HepG2 (cell line): ENCODE results near the gene LDHAL6B.

ENCODE experiments used
- ARID2 ChIP-seq: sonication (generic); formaldehyde crosslinking; IDR thresholded peaks from 2 replicates; pipeline ENCODE4 v1.8.1; 2022; ENCODE audit warnings: mild to moderate bottlenecking, missing genetic modification reagents, borderline replicate concordance
- KLF13 ChIP-seq: sonication (generic); formaldehyde crosslinking; IDR thresholded peaks from 2 replicates; pipeline ENCODE4 v1.4.0; 2020; ENCODE audit warnings: mild to moderate bottlenecking, missing genetic modification reagents
- NCOR1 ChIP-seq: fragments of 200-600 bp; sonication (generic); IDR thresholded peaks from 2 replicates; pipeline ENCODE4 v1.7.0; 2017; ENCODE audit warnings: antibody characterized with exemption, low read length, borderline replicate concordance
- POLR2AphosphoS5 ChIP-seq: IDR thresholded peaks from 2 replicates; pipeline ENCODE4 v1.6.1; 2012; ENCODE audit warnings: low read depth, low read length
- PRDM15 ChIP-seq: sonication (generic); formaldehyde crosslinking; IDR thresholded peaks from 2 replicates; pipeline ENCODE4 v1.4.0; 2020; ENCODE audit warnings: missing genetic modification reagents
- TOPORS ChIP-seq: sonication (generic); formaldehyde crosslinking; IDR thresholded peaks from 2 replicates; pipeline ENCODE4 v1.8.0; 2023; ENCODE audit warnings: mild to moderate bottlenecking, missing genetic modification reagents
- ZNF12 ChIP-seq: sonication (generic); formaldehyde crosslinking; IDR thresholded peaks from 2 replicates; pipeline ENCODE4 v1.5.0; 2020; ENCODE audit warnings: missing genetic modification reagents
- ZNF670 ChIP-seq: sonication (generic); formaldehyde crosslinking; IDR thresholded peaks from 2 replicates; pipeline ENCODE4 v1.8.0; 2022; ENCODE audit warnings: mild to moderate bottlenecking, missing genetic modification reagents, borderline replicate concordance
- ZNF792 ChIP-seq: IDR thresholded peaks from 2 replicates; pipeline ENCODE4 v1.6.1; 2016
- ZSCAN30 ChIP-seq: sonication (generic); formaldehyde crosslinking; IDR thresholded peaks from 2 replicates; pipeline ENCODE4 v1.5.0; 2020; ENCODE audit warnings: mild to moderate bottlenecking, missing genetic modification reagents
- ZZZ3 ChIP-seq: sonication (generic); formaldehyde crosslinking; IDR thresholded peaks from 2 replicates; pipeline ENCODE4 v1.4.0; 2020; ENCODE audit warnings: missing genetic modification reagents, mild to moderate bottlenecking, borderline replicate concordance
- TF ChIP-seq, protein P1 (sequence below): sonication (generic); formaldehyde crosslinking; IDR thresholded peaks from 2 replicates; pipeline ENCODE4 v1.5.0; 2020; ENCODE audit warnings: mild to moderate bottlenecking, missing genetic modification reagents, moderate library complexity
- TF ChIP-seq, protein P2 (sequence below), 2 experiments: sonication (generic) in 1 of 2; formaldehyde crosslinking in 1 of 2; IDR thresholded peaks; 2 replicates each; pipeline versions ENCODE4 v1.5.1 to v1.6.1; 2011 to 2020; ENCODE audit warnings: borderline replicate concordance in 1 of 2, low read depth in 1 of 2, low read length in 1 of 2, mild to moderate bottlenecking in 1 of 2, missing genetic modification reagents in 1 of 2, moderate library complexity in 1 of 2
- TF ChIP-seq, protein P3 (sequence below): sonication (generic); formaldehyde crosslinking; IDR thresholded peaks from 2 replicates; pipeline ENCODE4 v1.4.0; 2020; ENCODE audit warnings: mild to moderate bottlenecking, missing genetic modification reagents

GRCh38 chr15:59240036-59240435, 33.4 kb downstream of the LDHAL6B start:
- no peak for TF ChIP-seq TOPORS (CRISPR knock-in tag)
- no peak for TF ChIP-seq KLF13 (CRISPR knock-in tag)
- TF ChIP-seq, protein P1, sequence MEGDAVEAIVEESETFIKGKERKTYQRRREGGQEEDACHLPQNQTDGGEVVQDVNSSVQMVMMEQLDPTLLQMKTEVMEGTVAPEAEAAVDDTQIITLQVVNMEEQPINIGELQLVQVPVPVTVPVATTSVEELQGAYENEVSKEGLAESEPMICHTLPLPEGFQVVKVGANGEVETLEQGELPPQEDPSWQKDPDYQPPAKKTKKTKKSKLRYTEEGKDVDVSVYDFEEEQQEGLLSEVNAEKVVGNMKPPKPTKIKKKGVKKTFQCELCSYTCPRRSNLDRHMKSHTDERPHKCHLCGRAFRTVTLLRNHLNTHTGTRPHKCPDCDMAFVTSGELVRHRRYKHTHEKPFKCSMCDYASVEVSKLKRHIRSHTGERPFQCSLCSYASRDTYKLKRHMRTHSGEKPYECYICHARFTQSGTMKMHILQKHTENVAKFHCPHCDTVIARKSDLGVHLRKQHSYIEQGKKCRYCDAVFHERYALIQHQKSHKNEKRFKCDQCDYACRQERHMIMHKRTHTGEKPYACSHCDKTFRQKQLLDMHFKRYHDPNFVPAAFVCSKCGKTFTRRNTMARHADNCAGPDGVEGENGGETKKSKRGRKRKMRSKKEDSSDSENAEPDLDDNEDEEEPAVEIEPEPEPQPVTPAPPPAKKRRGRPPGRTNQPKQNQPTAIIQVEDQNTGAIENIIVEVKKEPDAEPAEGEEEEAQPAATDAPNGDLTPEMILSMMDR (CRISPR knock-in tag) = no peak
- TF ChIP-seq ZZZ3 (CRISPR knock-in tag) = no peak
- TF ChIP-seq, protein P2, sequence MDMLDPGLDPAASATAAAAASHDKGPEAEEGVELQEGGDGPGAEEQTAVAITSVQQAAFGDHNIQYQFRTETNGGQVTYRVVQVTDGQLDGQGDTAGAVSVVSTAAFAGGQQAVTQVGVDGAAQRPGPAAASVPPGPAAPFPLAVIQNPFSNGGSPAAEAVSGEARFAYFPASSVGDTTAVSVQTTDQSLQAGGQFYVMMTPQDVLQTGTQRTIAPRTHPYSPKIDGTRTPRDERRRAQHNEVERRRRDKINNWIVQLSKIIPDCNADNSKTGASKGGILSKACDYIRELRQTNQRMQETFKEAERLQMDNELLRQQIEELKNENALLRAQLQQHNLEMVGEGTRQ (IDR thresholded peaks at IDR 0.05; ENCODE audit: low read depth, low read length) = no peak
- TF ChIP-seq, protein P2 (CRISPR knock-in tag; IDR thresholded peaks at IDR 0.05; ENCODE audit: borderline replicate concordance) = no peak
- TF ChIP-seq ARID2 (CRISPR knock-in tag) = no peak
- TF ChIP-seq PRDM15 (CRISPR knock-in tag) = no peak
- no peak for TF ChIP-seq ZNF12 (CRISPR knock-in tag)
- TF ChIP-seq POLR2AphosphoS5 = no peak
- TF ChIP-seq NCOR1 = no peak
- TF ChIP-seq ZSCAN30 (CRISPR knock-in tag) = no peak
- no peak for TF ChIP-seq ZNF670
- TF ChIP-seq ZNF792 (CRISPR knock-in tag) = no peak
- TF ChIP-seq, protein P3, sequence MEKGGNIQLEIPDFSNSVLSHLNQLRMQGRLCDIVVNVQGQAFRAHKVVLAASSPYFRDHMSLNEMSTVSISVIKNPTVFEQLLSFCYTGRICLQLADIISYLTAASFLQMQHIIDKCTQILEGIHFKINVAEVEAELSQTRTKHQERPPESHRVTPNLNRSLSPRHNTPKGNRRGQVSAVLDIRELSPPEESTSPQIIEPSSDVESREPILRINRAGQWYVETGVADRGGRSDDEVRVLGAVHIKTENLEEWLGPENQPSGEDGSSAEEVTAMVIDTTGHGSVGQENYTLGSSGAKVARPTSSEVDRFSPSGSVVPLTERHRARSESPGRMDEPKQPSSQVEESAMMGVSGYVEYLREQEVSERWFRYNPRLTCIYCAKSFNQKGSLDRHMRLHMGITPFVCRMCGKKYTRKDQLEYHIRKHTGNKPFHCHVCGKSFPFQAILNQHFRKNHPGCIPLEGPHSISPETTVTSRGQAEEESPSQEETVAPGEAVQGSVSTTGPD (CRISPR knock-in tag) = no peak
